A549 (cell line): ENCODE data around the gene KDM6B. TPM values are rescaled to one million over a fixed set of nuclear protein-coding genes. Genes with fewer than 3 reads are reported as not detected.
A peak's percentile ranks its signal among the peaks of the same experiment; 100 is the strongest.

Source experiments
- ATAC-seq, 2 experiments: fragments of 200-7000 bp in 1 of 2; fragments of >200 bp in 1 of 2; cut with Nextera tagmentation in 1 of 2; cut with Tn5 transposase in 1 of 2; 3 replicates each; pipeline versions ENCODE4 v1.8.0 to v1.9.1; 2018 to 2020; ENCODE audit warnings: mild to moderate bottlenecking in 1 of 2, moderate library complexity in 1 of 2
- CTCF ChIA-PET: fragments of 300-600 bp; sonication (Branson Sonifier 250); formaldehyde crosslinking; extraction: SDS; loops from one replicate; lab custom pipeline; 2021; ENCODE audit warnings: antibody characterized with exemption, inconsistent platforms; lab: Yijun Ruan, JAX
- POLR2A ChIA-PET: fragments of 350-600 bp; formaldehyde crosslinking; extraction: SDS; loops from one replicate; lab custom pipeline; 2021; ENCODE audit warnings: antibody characterized with exemption, inconsistent platforms; lab: Yijun Ruan, JAX
- DNase-seq, 2 experiments: peaks; one replicate each; pipeline versions ENCODE4 v3.0.0 to v3.0.0-alpha.2; 2011 to 2016; ENCODE audit warnings: low read depth in 1 of 2, low spot score in 1 of 2
- FAIRE-seq: peaks from 2 replicates; lab custom pipeline; 2011; peaks lifted over from hg19 to GRCh38; lab: Jason Lieb, UNC
- H3K27ac ChIP-seq, 2 experiments: fragments of >200 bp; sonication (Bioruptor Twin); formaldehyde crosslinking; 3 replicates each; pipeline ENCODE4 v1.5.1; 2016 to 2017
- H3K4me1 ChIP-seq: fragments of >200 bp; sonication (Bioruptor Twin); formaldehyde crosslinking; 3 replicates; pipeline ENCODE4 v1.6.1; 2016
- H3K4me2 ChIP-seq: fragments of >200 bp; sonication (Bioruptor Twin); formaldehyde crosslinking; 3 replicates; pipeline ENCODE4 v1.6.1; 2016
- H3K4me3 ChIP-seq: fragments of >200 bp; sonication (Bioruptor Twin); formaldehyde crosslinking; 3 replicates; pipeline ENCODE4 v1.5.1; 2016
- H3K9me3 ChIP-seq: fragments of >200 bp; sonication (Bioruptor Twin); formaldehyde crosslinking; 3 replicates; pipeline ENCODE4 v1.6.1; 2016
- CBX2 ChIP-seq: fragments of 200-600 bp; sonication (generic); IDR thresholded peaks from 2 replicates; pipeline ENCODE4 v1.6.1; 2016; ENCODE audit warnings: low read depth, mild to moderate bottlenecking, borderline replicate concordance
- CBX8 ChIP-seq: fragments of 200-600 bp; sonication (generic); IDR thresholded peaks from 2 replicates; pipeline ENCODE4 v1.6.1; 2016
- CHD4 ChIP-seq: fragments of 200-600 bp; sonication (generic); IDR thresholded peaks from 2 replicates; pipeline ENCODE4 v1.6.1; 2016; ENCODE audit warnings: antibody characterized with exemption, mild to moderate bottlenecking, borderline replicate concordance
- EHMT2 ChIP-seq: fragments of 200-600 bp; sonication (generic); IDR thresholded peaks from 2 replicates; pipeline ENCODE4 v1.6.1; 2016; ENCODE audit warnings: antibody characterized with exemption, low read depth, mild to moderate bottlenecking, moderate library complexity
- ESRRA ChIP-seq: fragments of 150-350 bp; IDR thresholded peaks from 2 replicates; pipeline ENCODE4 v1.6.1; 2014; ENCODE audit warnings: mild to moderate bottlenecking, low read length, borderline replicate concordance
- FOSL2 ChIP-seq, 2 experiments: fragments of 450-650 bp in 1 of 2; fragments of >200 bp in 1 of 2; sonication (Bioruptor Twin) in 1 of 2; formaldehyde crosslinking; IDR thresholded peaks; 2 replicates each; pipeline versions ENCODE4 v1.5.0 to v1.6.1; 2016 to 2020; ENCODE audit warnings: mild to moderate bottlenecking in 1 of 2, moderate library complexity in 1 of 2
- HEYL ChIP-seq: fragments of 250-450 bp; sonication (Bioruptor Pico); IDR thresholded peaks from 2 replicates; pipeline ENCODE4 v1.8.0; 2021; ENCODE audit warnings: mild to moderate bottlenecking, moderate library complexity
- MAFK ChIP-seq: fragments of 450-650 bp; IDR thresholded peaks from 2 replicates; pipeline ENCODE4 v1.6.1; 2014; ENCODE audit not compliant: partially characterized antibody
- NFE2L2 ChIP-seq: fragments of 150-350 bp; conservative IDR thresholded peaks from 2 replicates; pipeline ENCODE4 v1.6.1; 2014; ENCODE audit warnings: low read length
- POLR2A ChIP-seq: IDR thresholded peaks from 2 replicates; pipeline ENCODE4 v1.6.1; 2012; ENCODE audit warnings: mild to moderate bottlenecking, low read length
- RARB ChIP-seq: fragments of 250-450 bp; sonication (Bioruptor Pico); IDR thresholded peaks from 2 replicates; pipeline ENCODE4 v1.8.0; 2021; ENCODE audit warnings: mild to moderate bottlenecking, moderate library complexity
- RNF2 ChIP-seq: fragments of 200-600 bp; sonication (generic); IDR thresholded peaks from 2 replicates; pipeline ENCODE4 v1.6.1; 2016; ENCODE audit warnings: low read depth, mild to moderate bottlenecking, antibody characterized with exemption, moderate library complexity, borderline replicate concordance
- ZSCAN20 ChIP-seq: fragments of 250-450 bp; sonication (Bioruptor Pico); IDR thresholded peaks from 2 replicates; pipeline ENCODE4 v1.8.0; 2022; ENCODE audit warnings: mild to moderate bottlenecking, moderate library complexity
- WGBS: methylation state at CpG from one replicate; pipeline ENCODE4 v1.1.6; 2017; ENCODE audit errors: missing lambda C conversion rate; 5-methylcytosine and 5-hydroxymethylcytosine counted together
- polyA plus RNA-seq, 4 experiments: library from polyadenylated mRNA; depleted of rRNA in 3 of 4; stranded (reverse); fragments of >200 nt; fragmentation: RNase III in 1 of 4; extraction: RNeasy Plus Mini Kit Qiagen cat#74134 plus additional on column Dnase treatment in 1 of 4; gene quantifications; 2 replicates in 3 of 4; 3 replicates in 1 of 4; pipeline ENCODE4 v1.2.3, GENCODE V29; 2011 to 2017
- TF ChIP-seq, protein P1 (sequence below): fragments of 250-450 bp; sonication (Bioruptor Pico); IDR thresholded peaks from 2 replicates; pipeline ENCODE4 v1.5.0; 2021; ENCODE audit warnings: mild to moderate bottlenecking, moderate library complexity, borderline replicate concordance
- TF ChIP-seq, protein P2 (sequence below): fragments of 250-450 bp; sonication (Bioruptor Pico); IDR thresholded peaks from 2 replicates; pipeline ENCODE4 v1.5.0; 2020; ENCODE audit warnings: low read depth, mild to moderate bottlenecking, moderate library complexity
- TF ChIP-seq, protein P3 (sequence below): IDR thresholded peaks from 2 replicates; pipeline ENCODE4 v1.6.1; 2012
- TF ChIP-seq, protein P4 (sequence below): IDR thresholded peaks from 2 replicates; pipeline ENCODE4 v1.6.1; 2012
- TF ChIP-seq, protein P5 (sequence below): fragments of 450-650 bp; IDR thresholded peaks from 2 replicates; pipeline ENCODE4 v1.6.1; 2014; ENCODE audit warnings: antibody characterized with exemption

KDM6B gene
- polyA plus RNA-seq, 2 of the 4 experiments (the other 2 are of a cell fraction): 1.3 to 8.8 TPM

DNA sequence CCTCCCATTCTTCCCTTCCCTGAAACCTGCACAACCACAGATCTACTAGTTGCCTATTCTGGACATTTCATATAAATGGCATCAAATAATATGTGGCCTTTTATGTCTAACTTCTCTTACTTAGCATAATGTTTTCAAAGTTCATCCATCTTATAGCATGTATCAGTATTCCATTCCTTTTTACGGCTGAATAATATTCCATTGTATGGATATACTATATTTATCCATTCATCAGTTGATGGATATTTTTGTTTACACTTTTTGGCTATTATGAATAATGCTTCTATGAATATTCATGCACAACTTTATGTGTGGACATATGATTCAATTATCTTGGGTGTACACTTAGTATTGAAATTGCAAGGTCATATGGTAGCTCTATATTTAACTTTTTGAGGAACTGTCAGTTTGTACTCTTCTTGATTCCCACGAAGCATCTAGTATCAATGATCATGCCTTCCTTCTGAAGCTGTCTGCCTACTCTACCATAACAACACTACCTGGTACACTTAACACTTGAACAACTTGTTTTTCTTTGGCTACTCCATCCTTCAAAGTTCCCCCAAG lies 41.9 kb downstream of the KDM6B start:
- no peak for TF ChIP-seq CHD4
- no peak for TF ChIP-seq CBX2
- no peak for TF ChIP-seq FOSL2 (IDR thresholded peaks at IDR 0.05)
- no peak for TF ChIP-seq FOSL2 (CRISPR knock-in tag; IDR thresholded peaks at IDR 0.05)
- TF ChIP-seq, protein P1, sequence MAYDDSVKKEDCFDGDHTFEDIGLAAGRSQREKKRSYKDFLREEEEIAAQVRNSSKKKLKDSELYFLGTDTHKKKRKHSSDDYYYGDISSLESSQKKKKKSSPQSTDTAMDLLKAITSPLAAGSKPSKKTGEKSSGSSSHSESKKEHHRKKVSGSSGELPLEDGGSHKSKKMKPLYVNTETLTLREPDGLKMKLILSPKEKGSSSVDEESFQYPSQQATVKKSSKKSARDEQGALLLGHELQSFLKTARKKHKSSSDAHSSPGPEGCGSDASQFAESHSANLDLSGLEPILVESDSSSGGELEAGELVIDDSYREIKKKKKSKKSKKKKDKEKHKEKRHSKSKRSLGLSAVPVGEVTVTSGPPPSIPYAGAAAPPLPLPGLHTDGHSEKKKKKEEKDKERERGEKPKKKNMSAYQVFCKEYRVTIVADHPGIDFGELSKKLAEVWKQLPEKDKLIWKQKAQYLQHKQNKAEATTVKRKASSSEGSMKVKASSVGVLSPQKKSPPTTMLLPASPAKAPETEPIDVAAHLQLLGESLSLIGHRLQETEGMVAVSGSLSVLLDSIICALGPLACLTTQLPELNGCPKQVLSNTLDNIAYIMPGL (CRISPR knock-in tag): no peak
- TF ChIP-seq EHMT2: no peak
- no peak for TF ChIP-seq NFE2L2
- TF ChIP-seq ZSCAN20 (CRISPR knock-in tag): no peak
- no peak for TF ChIP-seq CBX8
- TF ChIP-seq, protein P2, sequence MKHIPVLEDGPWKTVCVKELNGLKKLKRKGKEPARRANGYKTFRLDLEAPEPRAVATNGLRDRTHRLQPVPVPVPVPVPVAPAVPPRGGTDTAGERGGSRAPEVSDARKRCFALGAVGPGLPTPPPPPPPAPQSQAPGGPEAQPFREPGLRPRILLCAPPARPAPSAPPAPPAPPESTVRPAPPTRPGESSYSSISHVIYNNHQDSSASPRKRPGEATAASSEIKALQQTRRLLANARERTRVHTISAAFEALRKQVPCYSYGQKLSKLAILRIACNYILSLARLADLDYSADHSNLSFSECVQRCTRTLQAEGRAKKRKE (CRISPR knock-in tag): no peak
- no peak for TF ChIP-seq RNF2
- TF ChIP-seq POLR2A: no peak
- TF ChIP-seq, protein P3, sequence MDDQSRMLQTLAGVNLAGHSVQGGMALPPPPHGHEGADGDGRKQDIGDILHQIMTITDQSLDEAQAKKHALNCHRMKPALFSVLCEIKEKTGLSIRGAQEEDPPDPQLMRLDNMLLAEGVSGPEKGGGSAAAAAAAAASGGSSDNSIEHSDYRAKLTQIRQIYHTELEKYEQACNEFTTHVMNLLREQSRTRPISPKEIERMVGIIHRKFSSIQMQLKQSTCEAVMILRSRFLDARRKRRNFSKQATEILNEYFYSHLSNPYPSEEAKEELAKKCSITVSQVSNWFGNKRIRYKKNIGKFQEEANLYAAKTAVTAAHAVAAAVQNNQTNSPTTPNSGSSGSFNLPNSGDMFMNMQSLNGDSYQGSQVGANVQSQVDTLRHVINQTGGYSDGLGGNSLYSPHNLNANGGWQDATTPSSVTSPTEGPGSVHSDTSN: no peak
- TF ChIP-seq, protein P4, sequence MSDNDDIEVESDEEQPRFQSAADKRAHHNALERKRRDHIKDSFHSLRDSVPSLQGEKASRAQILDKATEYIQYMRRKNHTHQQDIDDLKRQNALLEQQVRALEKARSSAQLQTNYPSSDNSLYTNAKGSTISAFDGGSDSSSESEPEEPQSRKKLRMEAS: no peak
- TF ChIP-seq, all 56 proteins: peak for 0
- H3K4me3 ChIP-seq: no peak overlapping the region
- ChIA-PET POLR2A (interaction anchor here (1.4 kb wide), 1 partner anchor 10 kb away, joined by 3 read pairs; no protein-coding TSS in a partner anchor), CTCF (interaction anchor here (1.6 to 10.6 kb wide), 4 partner anchors 13 to 114 kb away, joined by 5 to 108 read pairs (median 11); partner anchors contain the start of gene NAA38)
- H3K9me3 ChIP-seq: no peaks in the 10 kb centered on the region
- peak; percentile 77 for FAIRE-seq
- no peaks in the 10 kb centered on the region for H3K4me1 ChIP-seq
- WGBS: 82% methylated on average over 2 of the region's 2 CpGs
- no peak for ATAC-seq
- DNase-seq: no peak
- no peak overlapping the region for H3K27ac ChIP-seq
- no peak overlapping the region for H3K4me2 ChIP-seq

DNA sequence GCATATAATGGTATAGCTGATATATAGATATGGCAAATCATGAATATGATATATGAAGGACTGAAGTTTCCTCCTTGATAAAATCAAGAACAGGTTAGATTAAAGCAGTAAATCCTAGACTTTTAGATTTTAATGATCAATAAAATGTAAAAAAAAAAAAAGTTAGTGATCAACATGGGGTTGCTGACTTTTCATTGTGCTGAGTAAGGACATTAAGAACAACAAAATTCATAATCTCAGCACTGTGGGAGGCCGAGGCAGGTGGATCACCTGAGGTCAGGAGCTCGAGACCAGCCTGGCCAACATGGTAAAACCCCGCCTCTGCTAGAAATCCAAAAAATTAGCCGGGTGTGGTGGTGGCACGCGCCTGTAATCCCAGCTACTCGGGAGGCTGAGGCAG lies 44.2 kb downstream of the KDM6B start:
- no peak overlapping the region for H3K4me3 ChIP-seq
- no peak overlapping the region for H3K27ac ChIP-seq
- H3K4me1 ChIP-seq: peaks cover 8% of the 10 kb centered on the region
- ATAC-seq (no peak), FAIRE-seq (no peak), DNase-seq (no peak)
- no peaks in the 10 kb centered on the region for H3K9me3 ChIP-seq
- ChIA-PET POLR2A (no interaction called here), CTCF (interaction anchor here (1.1 to 10.6 kb wide), 4 partner anchors 8 to 190 kb away, joined by 3 to 108 read pairs (median 4); partner anchors contain the start of gene WRAP53)
- 92% methylated on average over 7 of the region's 7 CpGs for WGBS
- TF ChIP-seq HEYL: no peak
- TF ChIP-seq, protein P5, sequence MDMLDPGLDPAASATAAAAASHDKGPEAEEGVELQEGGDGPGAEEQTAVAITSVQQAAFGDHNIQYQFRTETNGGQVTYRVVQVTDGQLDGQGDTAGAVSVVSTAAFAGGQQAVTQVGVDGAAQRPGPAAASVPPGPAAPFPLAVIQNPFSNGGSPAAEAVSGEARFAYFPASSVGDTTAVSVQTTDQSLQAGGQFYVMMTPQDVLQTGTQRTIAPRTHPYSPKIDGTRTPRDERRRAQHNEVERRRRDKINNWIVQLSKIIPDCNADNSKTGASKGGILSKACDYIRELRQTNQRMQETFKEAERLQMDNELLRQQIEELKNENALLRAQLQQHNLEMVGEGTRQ: no peak
- TF ChIP-seq, protein P3: no peak
- no peak for TF ChIP-seq RARB (CRISPR knock-in tag)
- no peak for TF ChIP-seq ESRRA
- TF ChIP-seq NFE2L2: no peak
- TF ChIP-seq FOSL2 (IDR thresholded peaks at IDR 0.05): no peak
- TF ChIP-seq FOSL2 (CRISPR knock-in tag; IDR thresholded peaks at IDR 0.05): no peak
- TF ChIP-seq MAFK: peak; percentile 60
- TF ChIP-seq, all 56 proteins: peak for 1
- H3K4me2 ChIP-seq: no peak overlapping the region
